HCT116 (cell line): ENCODE data around the gene PAQR8. TPM values are rescaled to one million over a fixed set of nuclear protein-coding genes. Genes with fewer than 3 reads are reported as not detected.

Source experiments
- ATAC-seq: fragments of 200-7000 bp; cut with Tn5 transposase; 2 replicates; pipeline ENCODE4 v1.9.1; 2020; ENCODE audit warnings: mild to moderate bottlenecking, moderate library complexity
- BruUV-seq: library from RNA; stranded (reverse); fragments of 400-500 nt; replicated peaks from 2 replicates; lab custom pipeline; 2021; lab: Mats Ljungman, UMichigan
- CTCF ChIA-PET: fragments of 300-600 bp; sonication (Branson Sonifier 250); formaldehyde crosslinking; loops from one replicate; lab custom pipeline; 2021; ENCODE audit warnings: antibody characterized with exemption; lab: Charles Lee
- POLR2A ChIA-PET: fragments of 300-600, 350-600 bp; sonication (Branson Sonifier 250); formaldehyde crosslinking; loops from one replicate; lab custom pipeline; 2021; ENCODE audit warnings: antibody characterized with exemption; lab: Charles Lee
- RAD21 ChIA-PET, 2 experiments: fragments of 300-600 bp; sonication (Branson Sonifier 250); formaldehyde crosslinking; loops; one replicate each; lab custom pipeline; 2023; ENCODE audit warnings: low total read pairs in 2 of 2; ENCODE audit not compliant: uncharacterized antibody in 2 of 2, unreplicated experiment in 2 of 2, low non-redundant PET in 1 of 2; lab: Charles Lee
- DNase-seq: peaks from one replicate; pipeline ENCODE4 v3.0.0-alpha.2; 2010; ENCODE audit warnings: low read depth, low spot score
- H2AFZ ChIP-seq: fragments of 200-600 bp; shearing (Covaris generic), sonication (generic); 2 replicates; pipeline ENCODE4 v1.6.1; 2017; ENCODE audit warnings: low read depth, mixed run types, mixed read lengths, antibody characterized with exemption, low read length; ENCODE audit not compliant: poor library complexity, severe bottlenecking
- H3K27ac ChIP-seq: 2 replicates; pipeline ENCODE4 v1.5.1; 2012; ENCODE audit warnings: low read depth, low read length
- H3K27me3 ChIP-seq: fragments of 200-600 bp; sonication (generic); 2 replicates; pipeline ENCODE4 v1.6.1; 2016; ENCODE audit warnings: mixed run types, low read length, mixed read lengths; ENCODE audit not compliant: insufficient read depth
- H3K36me3 ChIP-seq, 2 experiments: fragments of 200-500 bp in 1 of 2; fragments of 200-600 bp in 1 of 2; sonication (Bioruptor generic) in 1 of 2; sonication (generic) in 1 of 2; 2 replicates each; pipeline versions ENCODE4 v1.5.1 to v1.6.1; 2014 to 2016; ENCODE audit warnings: low read length in 2 of 2, inconsistent platforms in 1 of 2, mixed read lengths in 1 of 2, mixed run types in 1 of 2; ENCODE audit not compliant: insufficient read depth in 2 of 2, control insufficient read depth in 1 of 2
- H3K4me1 ChIP-seq, 2 experiments: fragments of 200-600 bp in 1 of 2; sonication (generic) in 1 of 2; 2 replicates each; pipeline versions ENCODE4 v1.5.1 to v1.6.1; 2012 to 2017; ENCODE audit warnings: low read length in 2 of 2, inconsistent platforms in 1 of 2, mild to moderate bottlenecking in 1 of 2, mixed read lengths in 1 of 2, mixed run types in 1 of 2, moderate library complexity in 1 of 2; ENCODE audit not compliant: insufficient read depth in 2 of 2, control insufficient read depth in 1 of 2
- H3K4me2 ChIP-seq: fragments of 200-600 bp; sonication (generic); 2 replicates; pipeline ENCODE4 v1.6.1; 2017; ENCODE audit warnings: mixed run types, low read length, mixed read lengths
- H3K4me3 ChIP-seq, 2 experiments: fragments of 200-600 bp in 1 of 2; sonication (generic) in 1 of 2; replicated peaks in 1 of 2; 2 replicates each; pipeline ENCODE4 v1.5.1; 2011 to 2016; ENCODE audit warnings: low read length in 2 of 2, control low read depth in 1 of 2, low read depth in 1 of 2, mild to moderate bottlenecking in 1 of 2, mixed read lengths in 1 of 2, mixed run types in 1 of 2
- H3K79me2 ChIP-seq: fragments of 200-600 bp; sonication (generic); 2 replicates; pipeline ENCODE4 v1.6.1; 2017; ENCODE audit warnings: mild to moderate bottlenecking, mixed run types, low read length, moderate library complexity, mixed read lengths; ENCODE audit not compliant: insufficient read depth
- H3K9ac ChIP-seq: fragments of 200-600 bp; sonication (generic); 2 replicates; pipeline ENCODE4 v1.6.1; 2016; ENCODE audit warnings: low read length, mixed read lengths
- H3K9me2 ChIP-seq: fragments of 200-600 bp; sonication (generic), shearing (Covaris generic); 2 replicates; pipeline ENCODE4 v1.6.1; 2017; ENCODE audit warnings: mixed run types, mild to moderate bottlenecking, moderate library complexity; ENCODE audit not compliant: insufficient read depth
- H3K9me3 ChIP-seq, 2 experiments: fragments of 200-500 bp in 1 of 2; fragments of 200-600 bp in 1 of 2; sonication (Bioruptor generic) in 1 of 2; sonication (generic) in 1 of 2; 2 replicates each; pipeline ENCODE4 v1.6.1; 2014 to 2017; ENCODE audit warnings: low read length in 2 of 2, mixed read lengths in 2 of 2, inconsistent platforms in 1 of 2, low read depth in 1 of 2, mild to moderate bottlenecking in 1 of 2, mixed run types in 1 of 2, moderate library complexity in 1 of 2; ENCODE audit not compliant: control insufficient read depth in 1 of 2, insufficient read depth in 1 of 2
- H4K20me1 ChIP-seq: fragments of 200-600 bp; sonication (generic), shearing (Covaris generic); 2 replicates; pipeline ENCODE4 v1.6.1; 2017; ENCODE audit warnings: mixed run types, mild to moderate bottlenecking, moderate library complexity; ENCODE audit not compliant: insufficient read depth
- ATF3 ChIP-seq: IDR thresholded peaks from 2 replicates; pipeline ENCODE4 v1.6.1; 2012
- CBX3 ChIP-seq: IDR thresholded peaks from 2 replicates; pipeline ENCODE4 v1.6.1; 2012; ENCODE audit warnings: low read depth
- CEBPB ChIP-seq: IDR thresholded peaks from 2 replicates; pipeline ENCODE4 v1.6.1; 2012; ENCODE audit warnings: low read depth
- CTCF ChIP-seq, 3 experiments: fragments of 200-600 bp in 1 of 3; sonication (generic) in 1 of 3; IDR thresholded peaks in 2 of 3; conservative IDR thresholded peaks in 1 of 3; 2 replicates each; pipeline ENCODE4 v1.5.1; 2012 to 2017; ENCODE audit warnings: low read depth in 2 of 3, low read length in 2 of 3, antibody characterized with exemption in 1 of 3, borderline replicate concordance in 1 of 3, control low read depth in 1 of 3, mild to moderate bottlenecking in 1 of 3, mixed read lengths in 1 of 3, mixed run types in 1 of 3, moderate library complexity in 1 of 3; ENCODE audit not compliant: insufficient read depth in 1 of 3
- EGR1 ChIP-seq: IDR thresholded peaks from 2 replicates; pipeline ENCODE4 v1.6.1; 2012; ENCODE audit warnings: low read depth
- ELF1 ChIP-seq: IDR thresholded peaks from 2 replicates; pipeline ENCODE4 v1.6.1; 2012; ENCODE audit warnings: low read depth, borderline replicate concordance
- EZH2 ChIP-seq: fragments of 200-600 bp; sonication (generic); IDR thresholded peaks from 2 replicates; pipeline ENCODE4 v1.6.1; 2017; ENCODE audit warnings: antibody characterized with exemption, mixed run types
- EZH2phosphoT487 ChIP-seq: fragments of 200-600 bp; IDR thresholded peaks from 2 replicates; pipeline ENCODE4 v1.6.1; 2018; ENCODE audit warnings: antibody characterized with exemption, borderline replicate concordance
- FOSL1 ChIP-seq: IDR thresholded peaks from 2 replicates; pipeline ENCODE4 v1.6.1; 2012; ENCODE audit warnings: low read depth
- JUND ChIP-seq: IDR thresholded peaks from 2 replicates; pipeline ENCODE4 v1.6.1; 2012
- POLR2A ChIP-seq: IDR thresholded peaks from 2 replicates; pipeline ENCODE4 v1.7.0; 2011; ENCODE audit warnings: borderline replicate concordance; ENCODE audit not compliant: insufficient read depth, insufficient read length; ENCODE audit errors: extremely low read depth
- RAD21 ChIP-seq: IDR thresholded peaks from 2 replicates; pipeline ENCODE4 v1.6.1; 2012; ENCODE audit warnings: low read depth, mild to moderate bottlenecking
- SIN3A ChIP-seq: IDR thresholded peaks from 2 replicates; pipeline ENCODE4 v1.6.1; 2012; ENCODE audit warnings: low read depth
- SP1 ChIP-seq: IDR thresholded peaks from 2 replicates; pipeline ENCODE4 v1.6.1; 2012; ENCODE audit warnings: low read depth
- SRF ChIP-seq: IDR thresholded peaks from 2 replicates; pipeline ENCODE4 v1.6.1; 2012; ENCODE audit warnings: low read depth
- TCF7L2 ChIP-seq: IDR thresholded peaks from 2 replicates; pipeline ENCODE4 v1.7.0; 2011; ENCODE audit warnings: borderline replicate concordance, inconsistent platforms; ENCODE audit not compliant: insufficient read depth, insufficient read length; ENCODE audit errors: extremely low read depth
- YY1 ChIP-seq: IDR thresholded peaks from 2 replicates; pipeline ENCODE4 v1.6.1; 2011; ENCODE audit warnings: low read length, low read depth, moderate library complexity, mild to moderate bottlenecking; ENCODE audit not compliant: insufficient replicate concordance; ENCODE audit errors: extremely low read depth
- ZBTB33 ChIP-seq: IDR thresholded peaks from 2 replicates; pipeline ENCODE4 v1.6.1; 2011; ENCODE audit warnings: mild to moderate bottlenecking, low read length, moderate library complexity; ENCODE audit not compliant: insufficient replicate concordance; ENCODE audit errors: extremely low read depth
- ZFX ChIP-seq: fragments of 450-650 bp; IDR thresholded peaks from 2 replicates; pipeline ENCODE4 v1.6.1; 2017
- ZNF274 ChIP-seq: fragments of 200-500 bp; sonication (Bioruptor generic); IDR thresholded peaks from 2 replicates; pipeline ENCODE4 v1.6.1; 2014; ENCODE audit warnings: mild to moderate bottlenecking, low read depth, low read length, inconsistent platforms
- intact Hi-C: fragments of 100-400 bp; cut with micrococcal nuclease; formaldehyde crosslinking; loops from 2 replicates; pipeline ENCODE4 v1.10.0; 2022
- total RNA-seq: library from RNA; stranded (reverse); gene quantifications from one replicate; pipeline ENCODE4 v1.2.1, GENCODE V29; 2021; ENCODE audit not compliant: unreplicated experiment
- TF ChIP-seq, protein P1 (sequence below): IDR thresholded peaks from 2 replicates; pipeline ENCODE4 v1.6.1; 2012

PAQR8 gene
- total RNA-seq, 1 experiment from 2014 or later, result 5.9 TPM

DNA sequence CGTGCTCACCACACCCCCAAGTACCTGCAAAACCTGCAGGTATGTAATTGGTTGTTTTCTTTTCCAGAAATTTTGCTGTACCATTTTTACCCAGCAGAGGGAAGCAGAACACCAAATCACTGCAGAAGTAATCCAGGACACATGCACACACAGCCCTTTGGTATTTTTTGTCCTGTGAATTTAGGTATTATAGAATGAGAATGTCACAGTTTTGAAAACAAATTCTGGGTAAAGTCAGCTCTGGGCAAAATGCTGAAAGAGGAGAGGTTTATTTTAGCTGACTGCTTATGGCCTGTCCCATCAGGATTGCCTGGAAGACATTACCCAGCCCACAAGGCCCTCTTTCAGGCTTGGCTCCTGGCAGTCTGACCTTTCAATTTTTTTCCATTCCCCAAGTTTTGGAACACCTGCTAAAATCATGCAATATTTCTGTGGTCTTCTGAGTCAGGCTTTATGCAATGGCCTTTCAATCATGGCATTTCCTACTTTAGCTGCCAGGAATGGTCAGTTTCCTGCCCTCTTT, 54.7 kb downstream of the PAQR8 start:
- Histone ChIP-seq H3K9me3 (no peaks in the 10 kb centered on the region), H3K4me1 (peaks cover 15 to 44% of the 10 kb centered on the region in 2 experiments), H3K9ac (no peak overlapping the region), H3K27ac (no peak overlapping the region), H4K20me1 (no peaks in the 10 kb centered on the region), H3K36me3 (no peaks in the 10 kb centered on the region), H3K9me2 (no peaks in the 10 kb centered on the region), H3K79me2 (no peaks in the 10 kb centered on the region), H3K4me2 (0 out of 2 replicates have a peak overlapping the region, but pooled peaks have one; percentile 17), H2AFZ (peak overlapping the region; percentile 33), H3K27me3 (no peaks in the 10 kb centered on the region), H3K4me3 (no peak overlapping the region)
- CTCF ChIA-PET, result interaction anchor here (1.4 to 4.0 kb wide), 4 partner anchors 87 to 246 kb away, joined by 4 to 20 read pairs (median 10); no protein-coding TSS in a partner anchor
- ATAC-seq (peak; percentile 48), DNase-seq (peak; percentile 77)
- POLR2A ChIA-PET, result interaction anchor here (1.8 kb wide), 1 partner anchor 246 kb away, joined by 6 read pairs; no protein-coding TSS in a partner anchor
- intact Hi-C loops, result loop anchor here (1.0 to 5.0 kb wide), 6 partner anchors 88 to 646 kb away; partner anchors contain the start of gene TRAM2
- RAD21 ChIA-PET, result no interaction called here
- BruUV-seq, result no TSS peak
- TF ChIP-seq RAD21 (peak; percentile 97), CBX3 (no peak; the same call in 1 of the 2 replicates), SIN3A (no peak), SP1 (no peak), EGR1 (no peak), ATF3 (no peak), ZBTB33 (no peak), YY1 (no peak), CTCF (IDR thresholded peaks at IDR 0.05 in 2 of 3, conservative IDR thresholded peaks at IDR 0.05 in 1 of 3; ENCODE audit: borderline replicate concordance in 1 of 3, insufficient read depth in 1 of 3, low read depth in 2 of 3, low read length in 2 of 3) (peak; percentile 67 to 95 (median 89)), ZNF274 (no peak), JUND (no peak), POLR2A (no peak), FOSL1 (no peak), EZH2 (no peak), TCF7L2 (no peak), ELF1 (no peak), EZH2phosphoT487 (no peak), CEBPB (no peak), SRF (no peak), ZFX (no peak)
- TF ChIP-seq, protein P1, sequence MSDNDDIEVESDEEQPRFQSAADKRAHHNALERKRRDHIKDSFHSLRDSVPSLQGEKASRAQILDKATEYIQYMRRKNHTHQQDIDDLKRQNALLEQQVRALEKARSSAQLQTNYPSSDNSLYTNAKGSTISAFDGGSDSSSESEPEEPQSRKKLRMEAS, result peak; percentile 61; the same call in 1 of the 2 replicates
